H1 (cell line): ENCODE results near the gene SSH2. TPM values are rescaled to one million over a fixed set of nuclear protein-coding genes. Genes with fewer than 3 reads are reported as not detected.

Experiments
- CTCF ChIA-PET: fragments of 300-600 bp; sonication (Branson Sonifier 250); formaldehyde crosslinking; loops from one replicate; lab custom pipeline; 2021; ENCODE audit not compliant: partially characterized antibody; lab: Charles Lee
- POLR2A ChIA-PET: fragments of 300-600 bp; sonication (Branson Sonifier 250); formaldehyde crosslinking; loops from one replicate; lab custom pipeline; 2021; ENCODE audit warnings: inconsistent platforms; ENCODE audit not compliant: partially characterized antibody; lab: Charles Lee
- DNase-seq, 2 experiments: peaks; one replicate each; pipeline versions ENCODE4 v3.0.0 to v3.0.0-alpha.2; 2010 to 2022; ENCODE audit warnings: low spot score in 2 of 2, low read depth in 1 of 2, mixed read lengths in 1 of 2
- FAIRE-seq: peaks from 2 replicates; lab custom pipeline; 2011; peaks lifted over from hg19 to GRCh38; lab: Jason Lieb, UNC
- H2AFZ ChIP-seq: 2 replicates; pipeline ENCODE4 v1.8.1; 2012; ENCODE audit warnings: low read length, inconsistent platforms
- H2AK5ac ChIP-seq: 2 replicates; pipeline ENCODE4 v1.6.1; 2013; ENCODE audit warnings: low read depth, low read length
- H2BK120ac ChIP-seq: replicated peaks from 2 replicates; pipeline ENCODE3; 2013; ENCODE audit warnings: low read depth, low read length, inconsistent platforms
- H2BK12ac ChIP-seq: 2 replicates; pipeline ENCODE4 v1.6.1; 2013; ENCODE audit warnings: low read depth, low read length
- H2BK15ac ChIP-seq: 2 replicates; pipeline ENCODE4 v1.6.1; 2013; ENCODE audit warnings: low read length
- H2BK20ac ChIP-seq: 2 replicates; pipeline ENCODE4 v1.6.1; 2013; ENCODE audit warnings: low read length
- H2BK5ac ChIP-seq: 2 replicates; pipeline ENCODE4 v1.6.1; 2013; ENCODE audit warnings: low read depth, low read length
- H3K14ac ChIP-seq: 2 replicates; pipeline ENCODE4 v1.6.1; 2013; ENCODE audit warnings: inconsistent platforms; ENCODE audit not compliant: insufficient read length
- H3K18ac ChIP-seq: 2 replicates; pipeline ENCODE4 v1.6.1; 2013; ENCODE audit warnings: low read length; ENCODE audit errors: extremely low read depth
- H3K23ac ChIP-seq: 2 replicates; pipeline ENCODE4 v1.6.1; 2013; ENCODE audit warnings: inconsistent platforms; ENCODE audit not compliant: insufficient read length
- H3K23me2 ChIP-seq: 2 replicates; pipeline ENCODE4 v1.6.1; 2013; ENCODE audit warnings: low read depth, low read length
- H3K27ac ChIP-seq: 2 replicates; pipeline ENCODE4 v1.6.1; 2011; ENCODE audit warnings: low read depth, low read length, inconsistent platforms
- H3K27me3 ChIP-seq, 4 experiments: replicated peaks in 1 of 4; 1 replicate in 1 of 4; 2 replicates in 3 of 4; pipeline versions ENCODE4 v1.6.1 to v1.8.1; 2011 to 2013; ENCODE audit warnings: low read length in 3 of 4, mild to moderate bottlenecking in 3 of 4, inconsistent platforms in 2 of 4, mixed read lengths in 2 of 4, moderate library complexity in 1 of 4; ENCODE audit not compliant: control insufficient read depth in 3 of 4, insufficient read depth in 3 of 4; ENCODE audit errors: extremely low read depth in 1 of 4
- H3K36me3 ChIP-seq, 4 experiments: 2 replicates each; pipeline versions ENCODE4 v1.6.1 to v1.8.1; 2011 to 2013; ENCODE audit warnings: mild to moderate bottlenecking in 4 of 4, low read length in 3 of 4, moderate library complexity in 2 of 4, control low read depth in 1 of 4, inconsistent platforms in 1 of 4; ENCODE audit not compliant: insufficient read depth in 4 of 4, control insufficient read depth in 2 of 4
- H3K4ac ChIP-seq: replicated peaks from 2 replicates; pipeline ENCODE3; 2013; ENCODE audit warnings: low read length, low read depth, mixed read lengths, inconsistent platforms; ENCODE audit not compliant: insufficient read length
- H3K4me1 ChIP-seq, 4 experiments: replicated peaks in 1 of 4; 1 replicate in 1 of 4; 2 replicates in 3 of 4; pipeline versions ENCODE4 v1.6.1 to v1.8.1; 2011 to 2013; ENCODE audit warnings: low read length in 3 of 4, inconsistent platforms in 2 of 4, mixed read lengths in 1 of 4; ENCODE audit not compliant: insufficient read depth in 4 of 4, control insufficient read depth in 3 of 4
- H3K4me2 ChIP-seq, 2 experiments: 2 replicates each; pipeline versions ENCODE4 v1.6.1 to v1.8.1; 2011 to 2013; ENCODE audit warnings: low read depth in 2 of 2, low read length in 2 of 2, control low read depth in 1 of 2, inconsistent platforms in 1 of 2, mild to moderate bottlenecking in 1 of 2; ENCODE audit not compliant: insufficient read depth in 1 of 2
- H3K4me3 ChIP-seq, 4 experiments: fragments of 200-600, 300-600 bp in 1 of 4; sonication (generic), shearing (Covaris generic), sonication (Bioruptor Twin) in 1 of 4; 2 replicates each; pipeline versions ENCODE4 v1.5.1 to v1.8.1; 2011 to 2016; ENCODE audit warnings: low read length in 4 of 4, low read depth in 3 of 4, control low read depth in 2 of 4, inconsistent platforms in 2 of 4, mild to moderate bottlenecking in 2 of 4, mixed read lengths in 1 of 4, moderate library complexity in 1 of 4; ENCODE audit not compliant: insufficient read depth in 2 of 4; ENCODE audit errors: extremely low read depth in 1 of 4
- H3K56ac ChIP-seq: replicated peaks from 2 replicates; pipeline ENCODE3; 2013; ENCODE audit warnings: low read depth, mild to moderate bottlenecking, mixed read lengths, low read length, inconsistent platforms; ENCODE audit not compliant: insufficient read length
- H3K79me1 ChIP-seq: 2 replicates; pipeline ENCODE4 v1.6.1; 2013; ENCODE audit warnings: low read depth, low read length, control low read depth
- H3K79me2 ChIP-seq, 2 experiments: 2 replicates each; pipeline versions ENCODE4 v1.6.1 to v1.8.1; 2012 to 2013; ENCODE audit warnings: low read length in 2 of 2, mild to moderate bottlenecking in 2 of 2, inconsistent platforms in 1 of 2; ENCODE audit not compliant: insufficient read depth in 2 of 2, control insufficient read depth in 1 of 2
- H3K9ac ChIP-seq, 4 experiments: replicated peaks in 1 of 4; 1 replicate in 1 of 4; 2 replicates in 3 of 4; pipeline versions ENCODE4 v1.6.1 to v1.8.1; 2011 to 2013; ENCODE audit warnings: low read depth in 3 of 4, low read length in 3 of 4, control low read depth in 2 of 4, mild to moderate bottlenecking in 2 of 4, moderate library complexity in 2 of 4, inconsistent platforms in 1 of 4; ENCODE audit errors: extremely low read depth in 1 of 4
- H3K9me3 ChIP-seq, 2 experiments: 2 replicates each; pipeline versions ENCODE4 v1.6.1 to v1.8.1; 2012 to 2013; ENCODE audit warnings: mild to moderate bottlenecking in 2 of 2, moderate library complexity in 2 of 2, control low read depth in 1 of 2, inconsistent platforms in 1 of 2, low read depth in 1 of 2, low read length in 1 of 2, mixed read lengths in 1 of 2; ENCODE audit not compliant: insufficient read depth in 2 of 2
- H4K20me1 ChIP-seq, 2 experiments: replicated peaks in 1 of 2; 2 replicates each; pipeline versions ENCODE3 to v1.8.1; 2011 to 2013; ENCODE audit warnings: inconsistent platforms in 2 of 2, low read length in 2 of 2, mild to moderate bottlenecking in 1 of 2; ENCODE audit not compliant: insufficient read depth in 2 of 2, control insufficient read depth in 1 of 2
- H4K5ac ChIP-seq: 2 replicates; pipeline ENCODE4 v1.6.1; 2013; ENCODE audit warnings: low read length, low read depth, mixed read lengths, inconsistent platforms; ENCODE audit not compliant: insufficient read length
- H4K8ac ChIP-seq: 2 replicates; pipeline ENCODE4 v1.8.0; 2013; ENCODE audit warnings: mild to moderate bottlenecking, moderate library complexity, low read length, inconsistent platforms; ENCODE audit not compliant: insufficient read depth; ENCODE audit errors: extremely low read depth
- H4K91ac ChIP-seq: replicated peaks from 2 replicates; pipeline ENCODE3; 2013; ENCODE audit warnings: low read length, mixed read lengths, inconsistent platforms; ENCODE audit not compliant: insufficient read length
- EP300 ChIP-seq, 2 experiments: IDR thresholded peaks; 1 replicate in 1 of 2; 2 replicates in 1 of 2; pipeline ENCODE4 v1.6.1; 2011 to 2012; ENCODE audit warnings: low read depth in 2 of 2, low read length in 2 of 2, mild to moderate bottlenecking in 2 of 2, borderline replicate concordance in 1 of 2, inconsistent platforms in 1 of 2, moderate library complexity in 1 of 2
- WGBS, 2 experiments: shearing (Covaris generic) in 1 of 2; methylation state at CpG; one replicate each; pipeline versions ENCODE4 v1.1.6 to v1.1.7; 2013 to 2015; ENCODE audit warnings: low lambda C conversion rate in 2 of 2, mixed read lengths in 2 of 2, inconsistent platforms in 1 of 2, low coverage in 1 of 2, missing lambda C conversion rate in 1 of 2; ENCODE audit not compliant: insufficient replicate concordance in 2 of 2, insufficient coverage in 1 of 2, insufficient read length in 1 of 2; ENCODE audit errors: extremely low coverage in 1 of 2, missing lambda C conversion rate in 1 of 2; 5-methylcytosine and 5-hydroxymethylcytosine counted together
- polyA plus RNA-seq, 7 experiments: library from polyadenylated mRNA; depleted of rRNA in 3 of 7; stranded (reverse) in 5 of 7; unstranded in 2 of 7; fragments of >200 nt in 5 of 7; fragments of 200-250 nt in 2 of 7; gene quantifications; 1 replicate in 5 of 7; 2 replicates in 1 of 7; 4 replicates in 1 of 7; pipeline versions ENCODE4 v1.2.1 to v1.2.3, GENCODE V29; 2011 to 2013; ENCODE audit warnings: missing spikeins in 2 of 7, mixed read lengths in 2 of 7
- total RNA-seq: library from RNA; stranded (reverse); fragmentation: NEBNext Ultra II Directional; extraction: Animal tissue kit (Norgen Biotek cat#: 25700); gene quantifications from 2 replicates; pipeline ENCODE4 v1.2.1, GENCODE V29; 2021

The SSH2 gene
- total and polyA plus RNA-seq, 2 of the 8 experiments (the other 6 are each of a cell fraction or from before 2014, with no cell fraction given), result 5.2 to 15.9 TPM

DNA sequence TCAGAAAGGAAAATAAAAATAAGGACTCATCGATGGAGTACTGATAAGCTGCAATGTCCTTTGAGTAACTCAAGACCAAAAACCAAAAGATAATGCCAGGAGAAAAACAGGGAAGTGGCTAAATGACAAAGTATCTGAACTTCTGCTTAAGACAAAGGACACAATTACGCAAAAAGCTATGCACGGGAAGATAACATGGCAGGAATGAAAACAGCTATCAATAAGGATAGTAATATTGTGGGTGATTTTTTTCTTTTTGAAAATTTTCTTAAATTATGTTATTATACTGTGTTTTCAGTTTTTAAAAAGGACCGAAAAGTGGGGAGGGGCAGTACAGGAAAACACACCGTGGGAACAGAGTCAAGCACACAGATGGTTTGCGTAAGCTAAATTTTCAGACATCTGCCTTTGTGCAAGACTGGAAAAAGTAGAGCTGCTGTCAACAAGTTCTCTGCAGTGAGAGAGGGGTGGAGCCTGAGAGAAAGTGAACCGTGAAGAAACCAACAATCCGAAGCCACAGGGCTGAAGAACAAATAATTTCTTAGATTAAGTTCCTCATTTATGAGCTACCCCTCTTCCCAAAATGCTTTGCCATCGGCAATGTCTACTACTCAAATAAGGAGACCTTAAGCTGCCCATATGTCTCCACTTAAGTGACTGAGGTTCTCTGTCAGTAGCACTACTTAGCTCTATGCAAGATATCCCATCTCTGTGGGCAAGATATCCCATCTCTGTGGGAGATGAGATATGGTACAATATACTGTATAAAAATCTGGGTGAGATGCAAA, 207.4 kb downstream of the SSH2 start:
- no peak for FAIRE-seq
- TF ChIP-seq EP300 (IDR thresholded peaks at IDR 0.05; ENCODE audit: borderline replicate concordance in 1 of 2, low read depth in 2 of 2, low read length in 2 of 2), result no peak

More for the DNA sequence above, 207.4 kb downstream of the SSH2 start:
- Histone ChIP-seq H3K4me1 (peaks cover 0 to 8% (median 4%) of the 10 kb centered on the region in 4 experiments; a peak in 3 of 7 replicates), H2BK20ac (no peak overlapping the region), H3K27me3 (no peaks in the 10 kb centered on the region), H3K56ac (no peak overlapping the region), H2AK5ac (no peak overlapping the region), H3K23me2 (no peaks in the 10 kb centered on the region), H3K9me3 (no peaks in the 10 kb centered on the region), H2AFZ (no peak overlapping the region), H3K9ac (no peak overlapping the region), H3K18ac (no peak overlapping the region), H3K79me1 (no peaks in the 10 kb centered on the region), H2BK15ac (no peak overlapping the region), H3K4ac (no peak overlapping the region), H4K5ac (no peak overlapping the region), H4K20me1 (no peaks in the 10 kb centered on the region), H3K27ac (no peak overlapping the region), H4K8ac (no peak overlapping the region), H2BK5ac (no peak overlapping the region), H3K79me2 (no peaks in the 10 kb centered on the region; a peak in 1 of 4 replicates), H3K36me3 (no peaks in the 10 kb centered on the region), H3K23ac (no peak overlapping the region), H3K4me2 (no peak overlapping the region), H4K91ac (no peak overlapping the region), H3K4me3 (no peak overlapping the region), H2BK12ac (no peak overlapping the region), H3K14ac (no peak overlapping the region), H2BK120ac (peak overlapping the region; percentile 43)
- CTCF ChIA-PET, result interaction anchor here (0.9 to 2.9 kb wide), 10 partner anchors 10 to 83 kb away, joined by 3 to 8 read pairs (median 3); no protein-coding TSS in a partner anchor
- POLR2A ChIA-PET, result interaction anchor here (1.2 to 1.8 kb wide), 3 partner anchors 10 to 21 kb away, joined by 3 to 8 read pairs (median 4); no protein-coding TSS in a partner anchor
- DNase-seq, result no peak
- 89% methylated on average over 9 of the region's 9 CpGs; no CpG with 5 or more reads in 1 of the 2 experiments for WGBS, 2 experiments
